ENCODE results near the gene CARD14.
A peak's percentile ranks its signal among the peaks of the same experiment; 100 is the strongest.
"Not testable (repeated sequence)": the region's sequence is repeated elsewhere in the genome, so short reads cannot be mapped to it uniquely, and the experiment has no call there.

CARD14 gene

DNA sequence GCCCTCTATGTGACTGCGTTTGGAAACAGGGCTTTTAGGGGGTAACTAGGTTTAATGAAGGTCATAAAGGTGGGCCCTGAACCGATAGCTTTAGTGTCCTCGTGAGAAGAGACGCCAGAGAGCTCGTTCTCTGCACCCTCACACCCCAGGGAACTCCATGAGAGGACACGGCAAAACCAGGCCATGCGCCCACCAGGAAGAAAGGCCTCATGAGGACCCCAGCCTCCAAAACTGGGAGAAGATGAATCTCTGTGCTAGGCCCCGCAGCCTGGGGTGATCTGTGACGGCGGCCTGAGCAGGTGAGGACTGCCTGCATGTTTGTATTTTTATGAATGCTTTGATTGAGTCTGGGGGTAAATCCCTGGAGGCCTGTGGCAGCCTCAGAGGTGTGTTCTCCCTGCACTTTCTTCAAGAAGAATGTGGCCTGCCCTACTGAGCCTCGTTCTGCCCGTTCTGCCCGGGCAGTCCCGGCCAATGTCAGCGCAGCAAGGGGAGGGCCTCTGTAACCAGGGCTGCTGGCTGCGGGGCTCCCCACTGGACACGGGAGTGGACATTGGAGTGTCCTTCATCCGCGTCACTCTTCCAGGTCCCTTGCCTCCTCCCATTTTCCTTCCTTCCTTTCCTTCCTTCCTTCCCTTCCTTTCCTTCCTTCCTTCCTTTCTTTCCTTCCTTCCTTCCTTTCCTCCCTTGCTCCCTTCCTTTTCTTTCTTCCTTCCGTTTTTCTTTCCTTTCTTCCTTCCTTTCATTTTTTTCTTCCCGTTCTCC lies 84.0 kb downstream of the CARD14 start:
- DNase-seq (ENCODE audit: low spot score): no peak

- DNase-seq (ENCODE audit: low spot score): peak; percentile 85
Measured at GRCh38 chr17:80254396-80255251, 84.8 kb downstream of the CARD14 start.

DNA sequence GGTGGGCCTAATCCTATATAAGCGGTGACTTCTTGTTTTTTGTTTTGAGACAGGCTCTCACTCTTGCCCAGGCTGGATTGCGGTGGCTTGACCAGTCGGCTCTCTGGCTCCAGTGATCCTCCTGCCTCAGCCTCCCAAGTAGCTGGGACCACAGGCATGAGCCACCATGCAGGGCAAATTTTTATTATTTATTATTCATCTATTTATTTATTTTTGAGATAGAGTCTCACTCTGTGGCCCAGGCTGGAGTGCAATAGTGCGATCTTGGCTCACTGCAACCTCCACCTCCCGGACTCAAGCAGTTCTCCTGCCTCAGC lies 86.2 kb downstream of the CARD14 start:
- DNase-seq (ENCODE audit: low spot score): no peak

- no peak for DNase-seq (ENCODE audit: low spot score)
Measured at GRCh38 chr17:80257716-80258213, 87.9 kb downstream of the CARD14 start.

- DNase-seq (ENCODE audit: low spot score): not testable (repeated sequence)
Measured at GRCh38 chr17:80258296-80258695, 88.5 kb downstream of the CARD14 start.
